ENCODE results near the gene STX19. TPM values are rescaled to one million over a fixed set of nuclear protein-coding genes. Genes with fewer than 3 reads are reported as not detected.

STX19 gene
- total and polyA plus RNA-seq, 2 donors (not counting 1 experiment from before 2014, with no cell fraction given) = not detected

DNA sequence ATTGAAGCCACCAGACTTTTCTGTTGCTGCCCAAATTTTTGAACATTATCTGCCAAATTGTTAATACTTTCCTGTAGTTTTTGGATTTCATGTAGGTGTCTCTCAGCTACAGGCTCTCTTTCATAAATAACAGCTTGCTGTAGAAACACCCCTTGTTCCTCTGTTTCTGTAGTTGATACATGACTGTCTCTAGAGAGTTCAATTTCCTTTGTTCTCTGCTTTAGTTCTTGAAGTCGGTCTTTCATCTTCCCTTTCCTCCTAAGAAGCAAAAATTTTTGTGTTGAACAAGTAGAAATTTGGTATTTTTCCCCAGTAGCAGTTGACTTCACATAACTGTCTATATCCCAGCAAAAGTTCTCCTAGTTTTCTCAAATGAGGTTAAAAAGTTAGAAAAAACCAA is 13.4 kb downstream of the STX19 start:
- Histone ChIP-seq H3K36me3 (replicated peaks in 1 of 2; ENCODE audit: control extremely low read depth in 1 of 2, control insufficient read depth in 1 of 2, extremely low read depth in 1 of 2, insufficient read depth in 2 of 2, low read length in 1 of 2) (no peaks in the 10 kb centered on the region), H4K20me1 (ENCODE audit: control insufficient read depth, insufficient read depth, low read length, poor library complexity, severe bottlenecking) (no peaks in the 10 kb centered on the region), H3K9ac (ENCODE audit: low read length) (no peak overlapping the region), H3K27ac (ENCODE audit: low read length in 2 of 2) (no peak overlapping the region), H3K79me2 (ENCODE audit: control insufficient read depth, insufficient read depth, low read length) (no peaks in the 10 kb centered on the region), H3K9me3 (ENCODE audit: control extremely low read depth in 1 of 3, control insufficient read depth in 2 of 3, insufficient read depth in 1 of 3, low read length in 2 of 3) (no peaks in the 10 kb centered on the region), H3K4me1 (ENCODE audit: control insufficient read depth in 2 of 2, insufficient read depth in 2 of 2, low read length in 2 of 2) (no peaks in the 10 kb centered on the region), H3K4me3 (ENCODE audit: control extremely low read depth in 1 of 5, extremely low read depth in 1 of 5, insufficient read depth in 1 of 5, low read depth in 2 of 5, low read length in 4 of 5) (no peak overlapping the region), H3K27me3 (replicated peaks in 1 of 4; ENCODE audit: control extremely low read depth in 1 of 4, control insufficient read depth in 3 of 4, insufficient read depth in 4 of 4, low read length in 3 of 4) (no peaks in the 10 kb centered on the region), H2AFZ (ENCODE audit: insufficient read depth, low read depth, low read length, poor library complexity, severe bottlenecking) (no peak overlapping the region), H3K4me2 (replicated peaks; ENCODE audit: low read depth, low read length, poor library complexity, severe bottlenecking) (no peak overlapping the region)
- no peaks in the 10 kb centered on the region for H3K27me3 Mint-ChIP-seq
- ChIA-PET POLR2A (no interaction called here), CTCF (no interaction called here)
- TF ChIP-seq, protein P1, sequence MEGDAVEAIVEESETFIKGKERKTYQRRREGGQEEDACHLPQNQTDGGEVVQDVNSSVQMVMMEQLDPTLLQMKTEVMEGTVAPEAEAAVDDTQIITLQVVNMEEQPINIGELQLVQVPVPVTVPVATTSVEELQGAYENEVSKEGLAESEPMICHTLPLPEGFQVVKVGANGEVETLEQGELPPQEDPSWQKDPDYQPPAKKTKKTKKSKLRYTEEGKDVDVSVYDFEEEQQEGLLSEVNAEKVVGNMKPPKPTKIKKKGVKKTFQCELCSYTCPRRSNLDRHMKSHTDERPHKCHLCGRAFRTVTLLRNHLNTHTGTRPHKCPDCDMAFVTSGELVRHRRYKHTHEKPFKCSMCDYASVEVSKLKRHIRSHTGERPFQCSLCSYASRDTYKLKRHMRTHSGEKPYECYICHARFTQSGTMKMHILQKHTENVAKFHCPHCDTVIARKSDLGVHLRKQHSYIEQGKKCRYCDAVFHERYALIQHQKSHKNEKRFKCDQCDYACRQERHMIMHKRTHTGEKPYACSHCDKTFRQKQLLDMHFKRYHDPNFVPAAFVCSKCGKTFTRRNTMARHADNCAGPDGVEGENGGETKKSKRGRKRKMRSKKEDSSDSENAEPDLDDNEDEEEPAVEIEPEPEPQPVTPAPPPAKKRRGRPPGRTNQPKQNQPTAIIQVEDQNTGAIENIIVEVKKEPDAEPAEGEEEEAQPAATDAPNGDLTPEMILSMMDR (IDR thresholded peaks at IDR 0.05) = no peak
- no peak for TF ChIP-seq EZH2 (IDR thresholded peaks at IDR 0.05; ENCODE audit: borderline replicate concordance, insufficient read depth, low read depth, low read length, poor library complexity, severe bottlenecking)
- intact Hi-C loops (cut with micrococcal nuclease) = no loop called here
- no peak for ATAC-seq (ENCODE audit: low read depth)
- peaks cover 8% of the 10 kb centered on the region for H3K4me1 Mint-ChIP-seq
- WGBS (ENCODE audit: insufficient coverage) = no CpG with 5 or more reads among the region's 1 CpG
- no peak for DNase-seq
- no peaks in the 10 kb centered on the region for H3K9me3 Mint-ChIP-seq (ENCODE audit: insufficient read depth)
- no peak overlapping the region for H3K4me3 Mint-ChIP-seq
- no peak overlapping the region for H3K27ac Mint-ChIP-seq

DNA sequence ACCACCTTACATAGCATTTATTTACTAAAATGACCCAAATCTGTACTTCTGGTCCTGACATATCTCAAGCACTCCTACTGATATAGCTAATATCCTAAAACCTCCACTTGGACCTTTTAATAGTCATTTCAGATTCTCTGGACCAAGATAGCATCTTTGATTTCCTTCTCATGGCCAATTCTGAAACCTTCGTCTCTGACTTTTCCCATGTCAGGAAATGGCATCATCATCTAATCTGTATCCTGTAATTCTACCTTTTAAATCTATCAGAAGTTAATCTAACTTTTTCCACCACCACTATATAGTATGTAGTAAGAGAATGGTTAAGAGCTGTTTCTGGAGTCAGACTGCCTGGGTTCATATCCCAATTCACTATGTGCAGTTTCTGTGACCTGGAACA is 16.2 kb downstream of the STX19 start:
- intact Hi-C loops (cut with micrococcal nuclease) = no loop called here
- Histone ChIP-seq H3K27ac (ENCODE audit: low read length in 2 of 2) (no peak overlapping the region), H3K36me3 (replicated peaks in 1 of 2; ENCODE audit: control extremely low read depth in 1 of 2, control insufficient read depth in 1 of 2, extremely low read depth in 1 of 2, insufficient read depth in 2 of 2, low read length in 1 of 2) (no peaks in the 10 kb centered on the region), H2AFZ (ENCODE audit: insufficient read depth, low read depth, low read length, poor library complexity, severe bottlenecking) (no peak overlapping the region), H3K79me2 (ENCODE audit: control insufficient read depth, insufficient read depth, low read length) (no peaks in the 10 kb centered on the region), H3K4me3 (ENCODE audit: control extremely low read depth in 1 of 5, extremely low read depth in 1 of 5, insufficient read depth in 1 of 5, low read depth in 2 of 5, low read length in 4 of 5) (no peak overlapping the region), H3K9me3 (ENCODE audit: control extremely low read depth in 1 of 3, control insufficient read depth in 2 of 3, insufficient read depth in 1 of 3, low read length in 2 of 3) (no peaks in the 10 kb centered on the region), H3K4me2 (replicated peaks; ENCODE audit: low read depth, low read length, poor library complexity, severe bottlenecking) (no peak overlapping the region), H3K27me3 (replicated peaks in 1 of 4; ENCODE audit: control extremely low read depth in 1 of 4, control insufficient read depth in 3 of 4, insufficient read depth in 4 of 4, low read length in 3 of 4) (no peaks in the 10 kb centered on the region), H3K9ac (ENCODE audit: low read length) (no peak overlapping the region), H3K4me1 (ENCODE audit: control insufficient read depth in 2 of 2, insufficient read depth in 2 of 2, low read length in 2 of 2) (no peaks in the 10 kb centered on the region), H4K20me1 (ENCODE audit: control insufficient read depth, insufficient read depth, low read length, poor library complexity, severe bottlenecking) (no peaks in the 10 kb centered on the region)
- DNase-seq = no peak
- CTCF ChIA-PET = no interaction called here
- POLR2A ChIA-PET = no interaction called here
- Mint-ChIP-seq H3K4me3 (no peak overlapping the region), H3K4me1 (peaks cover 8% of the 10 kb centered on the region), H3K27ac (no peak overlapping the region), H3K9me3 (ENCODE audit: insufficient read depth) (no peaks in the 10 kb centered on the region), H3K27me3 (no peaks in the 10 kb centered on the region)
- 100% methylated on average over 1 of the region's 1 CpG for WGBS (ENCODE audit: insufficient coverage)
- no peak for ATAC-seq (ENCODE audit: low read depth)
- TF ChIP-seq EZH2 (IDR thresholded peaks at IDR 0.05; ENCODE audit: borderline replicate concordance, insufficient read depth, low read depth, low read length, poor library complexity, severe bottlenecking) = no peak
- TF ChIP-seq, protein P1 (IDR thresholded peaks at IDR 0.05) = no peak
